Retinal pigment epithelial cell (primary cell): ENCODE measurements around the gene XAF1.
"Not testable (repeated sequence)": the region's sequence is repeated elsewhere in the genome, so short reads cannot be mapped to it uniquely, and the experiment has no call there.

Source experiments
- DNase-seq: peaks from one replicate; pipeline ENCODE4 v3.0.0-alpha.2; 2010; ENCODE audit warnings: low read depth
- H3K4me3 ChIP-seq: 2 replicates; pipeline ENCODE4 v1.5.1; 2011; ENCODE audit warnings: mild to moderate bottlenecking, low read length, control low read depth, moderate library complexity
- CTCF ChIP-seq: conservative IDR thresholded peaks from 2 replicates; pipeline ENCODE4 v1.5.1; 2011; ENCODE audit warnings: low read depth, low read length, control low read depth, inconsistent platforms

Gene XAF1

GRCh38 chr17:6721744-6722143, 34.1 kb upstream of the XAF1 start:
- no peak for DNase-seq
- no peak overlapping the region for H3K4me3 ChIP-seq
- no peak for TF ChIP-seq CTCF

- H3K4me3 ChIP-seq, result no peak overlapping the region
- TF ChIP-seq CTCF, result no peak
- DNase-seq, result no peak
These were observed 31.8 kb upstream of the XAF1 start for GRCh38 chr17:6724009-6724408.

- TF ChIP-seq CTCF, result no peak
- no peak for DNase-seq
- H3K4me3 ChIP-seq, result no peak overlapping the region
These were observed 26.3 kb upstream of the XAF1 start for GRCh38 chr17:6729531-6729930.

GRCh38 chr17:6746665-6747064, 9.2 kb upstream of the XAF1 start:
- DNase-seq, H3K4me3 ChIP-seq: not testable (repeated sequence)

GRCh38 chr17:6748617-6749016, 7.2 kb upstream of the XAF1 start:
- DNase-seq, result no peak
- TF ChIP-seq CTCF, result no peak

GRCh38 chr17:6749519-6749918, 6.3 kb upstream of the XAF1 start:
- DNase-seq, result no peak
- no peak for TF ChIP-seq CTCF
- no peak overlapping the region for H3K4me3 ChIP-seq

More at GRCh38 chr17:6748617-6749016, 7.2 kb upstream of the XAF1 start:
- H3K4me3 ChIP-seq, result no peak overlapping the region

GRCh38 chr17:6752068-6752909, 3.6 kb upstream of the XAF1 start:
- DNase-seq, result peak; percentile 16
- TF ChIP-seq CTCF, result no peak
- H3K4me3 ChIP-seq, result no peak overlapping the region
